ENCODE results near the gene SMARCAL1. TPM values are rescaled to one million over a fixed set of nuclear protein-coding genes. Genes with fewer than 3 reads are reported as not detected.
"Not testable (repeated sequence)": the region's sequence is repeated elsewhere in the genome, so short reads cannot be mapped to it uniquely, and the experiment has no call there.

Gene SMARCAL1
- total RNA-seq, 1 experiment from 2014 or later, result 22.1 TPM

DNA sequence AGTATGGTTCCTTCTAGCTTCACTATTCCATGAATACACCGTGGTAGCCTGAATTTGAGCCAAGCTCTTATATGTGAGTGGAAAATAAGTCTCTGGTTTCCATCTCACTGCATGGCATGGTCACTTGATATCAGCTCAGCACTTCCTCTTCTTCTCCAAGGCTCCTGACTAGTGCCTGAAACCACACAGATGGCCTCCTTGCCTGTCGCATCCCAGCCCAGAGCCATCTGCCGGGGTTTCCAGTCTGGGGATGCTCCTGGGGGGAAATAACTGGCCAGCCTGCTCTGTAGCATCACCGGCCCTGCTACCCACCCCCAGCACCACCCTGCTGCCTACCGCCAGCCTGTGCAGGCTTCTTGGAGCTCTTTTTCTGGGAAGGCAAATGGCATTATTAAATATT, 32.3 kb upstream of the SMARCAL1 start:
- Mint-ChIP-seq H3K4me3 (ENCODE audit: unreplicated experiment) (no peak overlapping the region), H3K27ac (ENCODE audit: low read depth, unreplicated experiment) (no peak overlapping the region), H3K4me1 (ENCODE audit: insufficient read depth, unreplicated experiment) (no peaks in the 10 kb centered on the region), H3K9me3 (ENCODE audit: unreplicated experiment) (no peaks in the 10 kb centered on the region), H3K36me3 (ENCODE audit: insufficient read depth, unreplicated experiment) (no peaks in the 10 kb centered on the region), H3K27me3 (ENCODE audit: insufficient read depth, unreplicated experiment) (peaks cover 13% of the 10 kb centered on the region)
- POLR2A ChIA-PET, result no interaction called here
- no TSS peak for BruUV-seq (replicated peaks)
- intact Hi-C loops (cut with micrococcal nuclease), result no loop called here
- TF ChIP-seq, protein P1, sequence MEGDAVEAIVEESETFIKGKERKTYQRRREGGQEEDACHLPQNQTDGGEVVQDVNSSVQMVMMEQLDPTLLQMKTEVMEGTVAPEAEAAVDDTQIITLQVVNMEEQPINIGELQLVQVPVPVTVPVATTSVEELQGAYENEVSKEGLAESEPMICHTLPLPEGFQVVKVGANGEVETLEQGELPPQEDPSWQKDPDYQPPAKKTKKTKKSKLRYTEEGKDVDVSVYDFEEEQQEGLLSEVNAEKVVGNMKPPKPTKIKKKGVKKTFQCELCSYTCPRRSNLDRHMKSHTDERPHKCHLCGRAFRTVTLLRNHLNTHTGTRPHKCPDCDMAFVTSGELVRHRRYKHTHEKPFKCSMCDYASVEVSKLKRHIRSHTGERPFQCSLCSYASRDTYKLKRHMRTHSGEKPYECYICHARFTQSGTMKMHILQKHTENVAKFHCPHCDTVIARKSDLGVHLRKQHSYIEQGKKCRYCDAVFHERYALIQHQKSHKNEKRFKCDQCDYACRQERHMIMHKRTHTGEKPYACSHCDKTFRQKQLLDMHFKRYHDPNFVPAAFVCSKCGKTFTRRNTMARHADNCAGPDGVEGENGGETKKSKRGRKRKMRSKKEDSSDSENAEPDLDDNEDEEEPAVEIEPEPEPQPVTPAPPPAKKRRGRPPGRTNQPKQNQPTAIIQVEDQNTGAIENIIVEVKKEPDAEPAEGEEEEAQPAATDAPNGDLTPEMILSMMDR (IDR thresholded peaks at IDR 0.05; ENCODE audit: unreplicated experiment), result no peak
- CTCF ChIA-PET, result interaction anchor here (0.6 to 0.7 kb wide), 2 partner anchors 24 to 405 kb away, joined by 3 to 5 read pairs; no protein-coding TSS in a partner anchor
- no peak for DNase-seq (ENCODE audit: unreplicated experiment)

DNA sequence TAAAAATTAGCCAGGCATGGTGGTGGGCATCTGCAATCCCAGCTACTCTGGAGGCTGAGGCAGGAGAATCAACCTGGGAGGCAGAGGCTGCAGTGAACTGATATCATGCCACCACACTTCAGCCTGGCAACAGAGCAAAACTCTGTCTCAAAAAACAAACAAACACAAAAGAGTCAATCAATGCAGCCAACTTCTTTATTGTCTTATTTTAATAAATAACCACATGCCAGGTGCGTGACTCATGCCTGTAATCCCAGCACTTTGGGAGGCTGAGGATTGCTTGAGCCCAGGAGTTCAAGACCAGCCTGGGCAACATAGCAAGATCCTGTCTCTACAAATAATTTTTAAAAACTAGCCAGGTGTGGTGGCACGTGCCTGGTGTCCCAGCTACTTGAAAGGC, 27.9 kb upstream of the SMARCAL1 start:
- H3K27ac Mint-ChIP-seq (ENCODE audit: low read depth, unreplicated experiment); DNase-seq (ENCODE audit: unreplicated experiment); BruUV-seq (replicated peaks); H3K4me3 Mint-ChIP-seq (ENCODE audit: unreplicated experiment); POLR2A ChIA-PET; H3K4me1 Mint-ChIP-seq (ENCODE audit: insufficient read depth, unreplicated experiment); H3K36me3 Mint-ChIP-seq (ENCODE audit: insufficient read depth, unreplicated experiment); H3K9me3 Mint-ChIP-seq (ENCODE audit: unreplicated experiment); CTCF ChIA-PET; intact Hi-C loops (cut with micrococcal nuclease): not testable (repeated sequence)
- peaks cover 16% of the 10 kb centered on the region for H3K27me3 Mint-ChIP-seq (ENCODE audit: insufficient read depth, unreplicated experiment)

DNA sequence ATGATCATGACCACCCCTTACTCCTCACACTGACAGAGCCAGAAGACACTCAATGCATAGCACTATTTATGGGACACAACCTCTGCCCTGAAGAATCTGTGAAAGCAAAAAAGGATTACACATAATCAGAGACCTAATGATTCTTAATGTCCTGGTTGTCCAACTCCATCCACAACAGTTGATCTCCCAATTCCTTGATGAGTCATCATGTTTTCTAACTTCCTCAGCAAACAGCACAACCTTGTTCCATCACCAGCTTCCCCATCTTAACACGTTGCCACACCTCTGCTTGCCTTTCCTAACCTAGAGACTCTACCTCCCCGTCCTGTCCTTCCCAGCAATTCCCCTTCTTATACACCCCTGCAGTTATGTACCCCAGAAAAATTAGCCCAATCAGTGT, 26.8 kb upstream of the SMARCAL1 start:
- H3K9me3 Mint-ChIP-seq (ENCODE audit: unreplicated experiment), result no peaks in the 10 kb centered on the region
- no peak for DNase-seq (ENCODE audit: unreplicated experiment)
- POLR2A ChIA-PET, result no interaction called here
- peaks cover 11% of the 10 kb centered on the region for H3K27me3 Mint-ChIP-seq (ENCODE audit: insufficient read depth, unreplicated experiment)
- TF ChIP-seq, protein P1 (IDR thresholded peaks at IDR 0.05; ENCODE audit: unreplicated experiment), result no peak
- CTCF ChIA-PET, result interaction anchor here (1.1 kb wide), 1 partner anchor 17 kb away, joined by 3 read pairs; no protein-coding TSS in a partner anchor
- intact Hi-C loops (cut with micrococcal nuclease), result no loop called here
- H3K4me3 Mint-ChIP-seq (ENCODE audit: unreplicated experiment), result no peak overlapping the region
- no peaks in the 10 kb centered on the region for H3K36me3 Mint-ChIP-seq (ENCODE audit: insufficient read depth, unreplicated experiment)
- no peak overlapping the region for H3K27ac Mint-ChIP-seq (ENCODE audit: low read depth, unreplicated experiment)
- BruUV-seq (replicated peaks), result no TSS peak
- no peaks in the 10 kb centered on the region for H3K4me1 Mint-ChIP-seq (ENCODE audit: insufficient read depth, unreplicated experiment)

DNA sequence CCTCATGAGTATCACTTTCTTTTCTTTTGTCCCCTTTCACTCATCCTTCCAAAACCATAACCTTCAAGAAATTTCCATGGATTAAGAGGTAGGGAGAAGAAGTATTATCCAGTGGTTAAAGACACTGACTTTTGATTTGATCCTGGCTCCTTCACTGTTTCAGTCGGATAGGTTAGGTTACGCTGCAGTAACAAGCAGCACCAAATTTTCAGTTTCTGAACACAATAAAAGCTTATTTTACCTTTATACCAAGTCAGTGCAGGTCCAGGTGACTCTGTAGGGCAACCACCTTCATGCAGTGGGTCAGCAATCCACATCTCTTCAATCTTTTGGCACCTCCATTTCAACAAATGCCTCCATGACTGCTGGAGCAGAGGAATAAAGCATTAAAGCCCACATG, 25.0 kb upstream of the SMARCAL1 start:
- BruUV-seq (replicated peaks), result no TSS peak
- intact Hi-C loops (cut with micrococcal nuclease), result no loop called here
- TF ChIP-seq, protein P1 (IDR thresholded peaks at IDR 0.05; ENCODE audit: unreplicated experiment), result no peak
- no peak for DNase-seq (ENCODE audit: unreplicated experiment)
- Mint-ChIP-seq H3K27me3 (ENCODE audit: insufficient read depth, unreplicated experiment) (peaks cover 11% of the 10 kb centered on the region), H3K27ac (ENCODE audit: low read depth, unreplicated experiment) (no peak overlapping the region), H3K4me3 (ENCODE audit: unreplicated experiment) (no peak overlapping the region), H3K4me1 (ENCODE audit: insufficient read depth, unreplicated experiment) (no peaks in the 10 kb centered on the region), H3K9me3 (ENCODE audit: unreplicated experiment) (no peaks in the 10 kb centered on the region), H3K36me3 (ENCODE audit: insufficient read depth, unreplicated experiment) (no peaks in the 10 kb centered on the region)
- ChIA-PET CTCF (interaction anchor here (0.9 to 1.3 kb wide), 2 partner anchors 10 to 16 kb away, joined by 3 to 7 read pairs; no protein-coding TSS in a partner anchor), POLR2A (no interaction called here)

All from MCF 10A (cell line).